A549 (cell line): ENCODE data around the gene DNHD1. TPM values are rescaled to one million over a fixed set of nuclear protein-coding genes. Genes with fewer than 3 reads are reported as not detected.

Experiments
- BCL3 ChIP-seq: fragments of >200 bp; sonication (Bioruptor Twin); formaldehyde crosslinking; IDR thresholded peaks from 3 replicates; pipeline ENCODE4 v1.6.1; 2016
- CBX2 ChIP-seq: fragments of 200-600 bp; sonication (generic); IDR thresholded peaks from 2 replicates; pipeline ENCODE4 v1.6.1; 2016; ENCODE audit warnings: low read depth, mild to moderate bottlenecking, borderline replicate concordance
- CBX8 ChIP-seq: fragments of 200-600 bp; sonication (generic); IDR thresholded peaks from 2 replicates; pipeline ENCODE4 v1.6.1; 2016
- CHD2 ChIP-seq: fragments of 150-350 bp; IDR thresholded peaks from 2 replicates; pipeline ENCODE4 v1.6.1; 2014; ENCODE audit warnings: low read length; ENCODE audit not compliant: partially characterized antibody
- EHF ChIP-seq: fragments of 250-450 bp; sonication (Bioruptor Pico); IDR thresholded peaks from 2 replicates; pipeline ENCODE4 v1.5.0; 2020; ENCODE audit warnings: mild to moderate bottlenecking
- EP300 ChIP-seq, 2 experiments: fragments of >200 bp; sonication (Bioruptor Twin); formaldehyde crosslinking; IDR thresholded peaks; 2 replicates in 1 of 2; 3 replicates in 1 of 2; pipeline ENCODE4 v1.6.1; 2016 to 2017
- ESRRA ChIP-seq: fragments of 150-350 bp; IDR thresholded peaks from 2 replicates; pipeline ENCODE4 v1.6.1; 2014; ENCODE audit warnings: mild to moderate bottlenecking, low read length, borderline replicate concordance
- FOXS1 ChIP-seq: fragments of 250-450 bp; sonication (Bioruptor Pico); IDR thresholded peaks from 2 replicates; pipeline ENCODE4 v1.5.0; 2020; ENCODE audit warnings: mild to moderate bottlenecking, moderate library complexity
- KDM5A ChIP-seq: fragments of 200-600 bp; sonication (generic); IDR thresholded peaks from 2 replicates; pipeline ENCODE4 v1.6.1; 2016; ENCODE audit warnings: antibody characterized with exemption, mild to moderate bottlenecking
- MAFK ChIP-seq: fragments of 450-650 bp; IDR thresholded peaks from 2 replicates; pipeline ENCODE4 v1.6.1; 2014; ENCODE audit not compliant: partially characterized antibody
- MAZ ChIP-seq: fragments of 150-350 bp; IDR thresholded peaks from 2 replicates; pipeline ENCODE4 v1.6.1; 2014; ENCODE audit warnings: antibody characterized with exemption, low read depth, low read length, borderline replicate concordance
- NPAS2 ChIP-seq: fragments of 250-450 bp; sonication (Bioruptor Pico); IDR thresholded peaks from 2 replicates; pipeline ENCODE4 v1.8.0; 2022; ENCODE audit warnings: mild to moderate bottlenecking, moderate library complexity, borderline replicate concordance
- POLR2AphosphoS2 ChIP-seq: conservative IDR thresholded peaks from 2 replicates; pipeline ENCODE4 v1.6.1; 2012; ENCODE audit warnings: low read length, improper control_type of control experiment, inconsistent platforms
- RARB ChIP-seq: fragments of 250-450 bp; sonication (Bioruptor Pico); IDR thresholded peaks from 2 replicates; pipeline ENCODE4 v1.8.0; 2021; ENCODE audit warnings: mild to moderate bottlenecking, moderate library complexity
- RNF2 ChIP-seq: fragments of 200-600 bp; sonication (generic); IDR thresholded peaks from 2 replicates; pipeline ENCODE4 v1.6.1; 2016; ENCODE audit warnings: low read depth, mild to moderate bottlenecking, antibody characterized with exemption, moderate library complexity, borderline replicate concordance
- TFCP2L1 ChIP-seq: fragments of 250-450 bp; sonication (Bioruptor Pico); IDR thresholded peaks from 2 replicates; pipeline ENCODE4 v1.5.0; 2021; ENCODE audit warnings: mild to moderate bottlenecking
- TP53 ChIP-seq: fragments of 250-450 bp; sonication (Bioruptor Pico); IDR thresholded peaks from 2 replicates; pipeline ENCODE4 v1.5.0; 2021; ENCODE audit warnings: mild to moderate bottlenecking, moderate library complexity
- ZSCAN20 ChIP-seq: fragments of 250-450 bp; sonication (Bioruptor Pico); IDR thresholded peaks from 2 replicates; pipeline ENCODE4 v1.8.0; 2022; ENCODE audit warnings: mild to moderate bottlenecking, moderate library complexity
- polyA plus RNA-seq, 4 experiments: library from polyadenylated mRNA; depleted of rRNA in 3 of 4; stranded (reverse); fragments of >200 nt; fragmentation: RNase III in 1 of 4; extraction: RNeasy Plus Mini Kit Qiagen cat#74134 plus additional on column Dnase treatment in 1 of 4; gene quantifications; 2 replicates in 3 of 4; 3 replicates in 1 of 4; pipeline ENCODE4 v1.2.3, GENCODE V29; 2011 to 2017
- TF ChIP-seq, protein P1 (sequence below): fragments of 450-650 bp; IDR thresholded peaks from 2 replicates; pipeline ENCODE4 v1.6.1; 2014; ENCODE audit warnings: antibody characterized with exemption
- TF ChIP-seq, protein P2 (sequence below): IDR thresholded peaks from 2 replicates; pipeline ENCODE4 v1.6.1; 2012
- TF ChIP-seq, protein P3 (sequence below): fragments of 200-600 bp; sonication (generic); IDR thresholded peaks from 2 replicates; pipeline ENCODE4 v1.6.1; 2016; ENCODE audit warnings: antibody characterized with exemption, mild to moderate bottlenecking, moderate library complexity

DNHD1 gene
- polyA plus RNA-seq, 2 of the 4 experiments (the other 2 are of a cell fraction): 6.8 to 8.6 TPM

DNA sequence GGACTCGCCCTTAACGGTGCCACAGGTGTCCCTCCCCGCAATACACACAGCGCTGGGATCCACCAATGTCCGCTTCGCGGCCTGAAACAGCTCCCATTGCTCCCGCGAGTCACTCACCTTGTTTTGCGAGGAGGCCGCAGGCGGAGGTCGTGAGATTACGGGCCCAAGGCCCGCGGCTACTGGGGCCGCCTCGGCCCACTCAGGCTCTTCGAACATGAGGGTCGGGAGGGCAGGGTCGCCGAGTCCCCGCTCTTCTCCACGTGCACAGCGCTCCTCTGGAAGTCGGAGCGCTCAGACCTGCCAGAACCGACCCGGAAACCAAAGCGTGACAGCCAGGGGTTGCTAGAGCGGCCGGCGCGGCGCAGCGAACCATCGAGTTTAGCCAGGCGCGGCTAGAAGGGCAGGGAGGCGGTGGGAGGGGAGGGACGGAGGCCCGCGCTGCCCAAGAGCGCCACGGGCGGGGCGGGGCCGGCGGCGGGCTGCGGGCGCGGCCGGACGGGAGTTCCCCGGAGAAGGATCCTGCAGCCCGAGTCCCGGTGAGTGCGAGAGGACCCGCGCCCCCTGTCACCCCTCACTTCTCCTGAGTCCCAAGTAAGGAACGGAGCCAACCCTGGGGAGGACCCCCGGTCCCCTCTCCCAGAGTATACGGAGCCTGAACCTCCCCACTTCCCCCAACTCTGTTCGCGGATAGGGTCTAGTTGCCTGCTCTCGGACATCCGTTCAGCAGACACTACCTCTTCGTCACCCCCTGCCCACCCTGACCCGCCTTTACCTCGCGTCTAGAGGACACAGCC is 106.4 kb downstream of the DNHD1 start, which contains the start of the genes ILK and RRP8 (continued):
- TF ChIP-seq NPAS2 (CRISPR knock-in tag) (no peak), MAFK (no peak), RNF2 (no peak), POLR2AphosphoS2 (no peak), FOXS1 (CRISPR knock-in tag) (no peak), ESRRA (no peak), CBX2 (no peak), BCL3 (peak; percentile 79; the same call in 1 of the 3 replicates), RARB (CRISPR knock-in tag) (no peak), CHD2 (no peak), KDM5A (no peak; the same call in 1 of the 2 replicates), CBX8 (no peak), TP53 (no peak), ZSCAN20 (no peak), TFCP2L1 (CRISPR knock-in tag) (no peak), MAZ (no peak), EHF (no peak), EP300 (IDR thresholded peaks at IDR 0.05) (no peak)
- TF ChIP-seq, protein P1, sequence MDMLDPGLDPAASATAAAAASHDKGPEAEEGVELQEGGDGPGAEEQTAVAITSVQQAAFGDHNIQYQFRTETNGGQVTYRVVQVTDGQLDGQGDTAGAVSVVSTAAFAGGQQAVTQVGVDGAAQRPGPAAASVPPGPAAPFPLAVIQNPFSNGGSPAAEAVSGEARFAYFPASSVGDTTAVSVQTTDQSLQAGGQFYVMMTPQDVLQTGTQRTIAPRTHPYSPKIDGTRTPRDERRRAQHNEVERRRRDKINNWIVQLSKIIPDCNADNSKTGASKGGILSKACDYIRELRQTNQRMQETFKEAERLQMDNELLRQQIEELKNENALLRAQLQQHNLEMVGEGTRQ: no peak
- TF ChIP-seq, protein P2, sequence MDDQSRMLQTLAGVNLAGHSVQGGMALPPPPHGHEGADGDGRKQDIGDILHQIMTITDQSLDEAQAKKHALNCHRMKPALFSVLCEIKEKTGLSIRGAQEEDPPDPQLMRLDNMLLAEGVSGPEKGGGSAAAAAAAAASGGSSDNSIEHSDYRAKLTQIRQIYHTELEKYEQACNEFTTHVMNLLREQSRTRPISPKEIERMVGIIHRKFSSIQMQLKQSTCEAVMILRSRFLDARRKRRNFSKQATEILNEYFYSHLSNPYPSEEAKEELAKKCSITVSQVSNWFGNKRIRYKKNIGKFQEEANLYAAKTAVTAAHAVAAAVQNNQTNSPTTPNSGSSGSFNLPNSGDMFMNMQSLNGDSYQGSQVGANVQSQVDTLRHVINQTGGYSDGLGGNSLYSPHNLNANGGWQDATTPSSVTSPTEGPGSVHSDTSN: peak; percentile 59
- TF ChIP-seq, protein P3, sequence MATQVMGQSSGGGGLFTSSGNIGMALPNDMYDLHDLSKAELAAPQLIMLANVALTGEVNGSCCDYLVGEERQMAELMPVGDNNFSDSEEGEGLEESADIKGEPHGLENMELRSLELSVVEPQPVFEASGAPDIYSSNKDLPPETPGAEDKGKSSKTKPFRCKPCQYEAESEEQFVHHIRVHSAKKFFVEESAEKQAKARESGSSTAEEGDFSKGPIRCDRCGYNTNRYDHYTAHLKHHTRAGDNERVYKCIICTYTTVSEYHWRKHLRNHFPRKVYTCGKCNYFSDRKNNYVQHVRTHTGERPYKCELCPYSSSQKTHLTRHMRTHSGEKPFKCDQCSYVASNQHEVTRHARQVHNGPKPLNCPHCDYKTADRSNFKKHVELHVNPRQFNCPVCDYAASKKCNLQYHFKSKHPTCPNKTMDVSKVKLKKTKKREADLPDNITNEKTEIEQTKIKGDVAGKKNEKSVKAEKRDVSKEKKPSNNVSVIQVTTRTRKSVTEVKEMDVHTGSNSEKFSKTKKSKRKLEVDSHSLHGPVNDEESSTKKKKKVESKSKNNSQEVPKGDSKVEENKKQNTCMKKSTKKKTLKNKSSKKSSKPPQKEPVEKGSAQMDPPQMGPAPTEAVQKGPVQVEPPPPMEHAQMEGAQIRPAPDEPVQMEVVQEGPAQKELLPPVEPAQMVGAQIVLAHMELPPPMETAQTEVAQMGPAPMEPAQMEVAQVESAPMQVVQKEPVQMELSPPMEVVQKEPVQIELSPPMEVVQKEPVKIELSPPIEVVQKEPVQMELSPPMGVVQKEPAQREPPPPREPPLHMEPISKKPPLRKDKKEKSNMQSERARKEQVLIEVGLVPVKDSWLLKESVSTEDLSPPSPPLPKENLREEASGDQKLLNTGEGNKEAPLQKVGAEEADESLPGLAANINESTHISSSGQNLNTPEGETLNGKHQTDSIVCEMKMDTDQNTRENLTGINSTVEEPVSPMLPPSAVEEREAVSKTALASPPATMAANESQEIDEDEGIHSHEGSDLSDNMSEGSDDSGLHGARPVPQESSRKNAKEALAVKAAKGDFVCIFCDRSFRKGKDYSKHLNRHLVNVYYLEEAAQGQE: no peak
